OCI-LY1 (cell line): ENCODE measurements around the gene PRPS2.

ENCODE experiments used
- EZH2 ChIP-seq: fragments of 200-600 bp; sonication (generic), shearing (Covaris generic); IDR thresholded peaks from 2 replicates; pipeline ENCODE4 v1.8.0; 2017; ENCODE audit warnings: borderline replicate concordance, mixed run types, mild to moderate bottlenecking, antibody characterized with exemption, low read length, moderate library complexity, mixed read lengths
- TF ChIP-seq, protein P1 (sequence below): fragments of 200-600 bp; sonication (generic), shearing (Covaris generic); IDR thresholded peaks from 2 replicates; pipeline ENCODE4 v1.5.1; 2017; ENCODE audit warnings: mild to moderate bottlenecking, antibody characterized with exemption, low read length, moderate library complexity, mixed read lengths

DNA sequence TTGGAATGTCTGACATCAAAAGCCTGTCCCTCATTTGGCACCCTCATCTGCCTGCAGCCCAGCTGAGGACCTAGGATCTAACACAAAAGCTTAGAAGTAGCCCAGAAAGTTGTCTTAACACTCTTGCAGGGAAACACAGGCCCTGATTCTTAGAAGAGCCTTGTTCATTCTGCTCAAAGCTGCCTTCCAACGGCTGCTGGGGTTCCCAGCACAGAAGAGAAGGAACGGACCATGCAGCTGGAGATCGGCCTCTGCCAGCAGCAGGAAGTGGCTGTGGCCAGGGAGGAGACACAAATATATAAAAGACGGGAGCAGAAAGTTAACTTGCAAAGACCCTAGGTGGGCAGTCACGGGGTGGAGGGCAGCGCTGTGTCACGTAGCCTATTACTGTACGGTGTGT, 20.4 kb downstream of the PRPS2 start:
- TF ChIP-seq, protein P1, sequence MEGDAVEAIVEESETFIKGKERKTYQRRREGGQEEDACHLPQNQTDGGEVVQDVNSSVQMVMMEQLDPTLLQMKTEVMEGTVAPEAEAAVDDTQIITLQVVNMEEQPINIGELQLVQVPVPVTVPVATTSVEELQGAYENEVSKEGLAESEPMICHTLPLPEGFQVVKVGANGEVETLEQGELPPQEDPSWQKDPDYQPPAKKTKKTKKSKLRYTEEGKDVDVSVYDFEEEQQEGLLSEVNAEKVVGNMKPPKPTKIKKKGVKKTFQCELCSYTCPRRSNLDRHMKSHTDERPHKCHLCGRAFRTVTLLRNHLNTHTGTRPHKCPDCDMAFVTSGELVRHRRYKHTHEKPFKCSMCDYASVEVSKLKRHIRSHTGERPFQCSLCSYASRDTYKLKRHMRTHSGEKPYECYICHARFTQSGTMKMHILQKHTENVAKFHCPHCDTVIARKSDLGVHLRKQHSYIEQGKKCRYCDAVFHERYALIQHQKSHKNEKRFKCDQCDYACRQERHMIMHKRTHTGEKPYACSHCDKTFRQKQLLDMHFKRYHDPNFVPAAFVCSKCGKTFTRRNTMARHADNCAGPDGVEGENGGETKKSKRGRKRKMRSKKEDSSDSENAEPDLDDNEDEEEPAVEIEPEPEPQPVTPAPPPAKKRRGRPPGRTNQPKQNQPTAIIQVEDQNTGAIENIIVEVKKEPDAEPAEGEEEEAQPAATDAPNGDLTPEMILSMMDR = no peak
- no peak for TF ChIP-seq EZH2
